Aorta (tissue), 5 donors: ENCODE data around the gene LY86. TPM values are rescaled to one million over a fixed set of nuclear protein-coding genes. Genes with fewer than 3 reads are reported as not detected.
A peak's percentile ranks its signal among the peaks of the same experiment; 100 is the strongest.
"Not testable (repeated sequence)": the region's sequence is repeated elsewhere in the genome, so short reads cannot be mapped to it uniquely, and the experiment has no call there.

Experiments used
- ATAC-seq: fragments of 200-7000 bp; cut with Tn5 transposase; one replicate; pipeline ENCODE4 v1.9.1; 2022; ENCODE audit warnings: moderate library complexity; ENCODE audit not compliant: low FRiP score
- DNase-seq, 2 donors: peaks; one replicate each; pipeline ENCODE4 v3.0.0-alpha.2; 2020
- H3K27ac ChIP-seq, 2 donors: one replicate each; pipeline ENCODE4 v1.5.1; 2013; ENCODE audit warnings: low read length in 2 of 2, mild to moderate bottlenecking in 2 of 2, moderate library complexity in 2 of 2, control low read depth in 1 of 2, inconsistent platforms in 1 of 2, low read depth in 1 of 2
- H3K27me3 ChIP-seq, 2 donors: one replicate each; pipeline ENCODE4 v1.6.1; 2013; ENCODE audit warnings: control low read depth in 1 of 2, low read length in 1 of 2, mild to moderate bottlenecking in 1 of 2, moderate library complexity in 1 of 2; ENCODE audit not compliant: insufficient read depth in 2 of 2, control insufficient read depth in 1 of 2
- H3K36me3 ChIP-seq, 2 donors: one replicate each; pipeline ENCODE4 v1.6.1; 2013; ENCODE audit warnings: control low read depth in 1 of 2, low read length in 1 of 2, mild to moderate bottlenecking in 1 of 2; ENCODE audit not compliant: insufficient read depth in 2 of 2, control insufficient read depth in 1 of 2
- H3K4me1 ChIP-seq, 2 donors: one replicate each; pipeline ENCODE4 v1.6.1; 2013; ENCODE audit warnings: low read length in 2 of 2, control low read depth in 1 of 2, mild to moderate bottlenecking in 1 of 2, moderate library complexity in 1 of 2; ENCODE audit not compliant: insufficient read depth in 2 of 2, control insufficient read depth in 1 of 2
- H3K4me3 ChIP-seq, 2 donors: one replicate each; pipeline ENCODE4 v1.5.1; 2013; ENCODE audit warnings: low read length in 2 of 2, control low read depth in 1 of 2, mild to moderate bottlenecking in 1 of 2
- H3K9me3 ChIP-seq: one replicate; pipeline ENCODE4 v1.6.1; 2013; ENCODE audit warnings: mild to moderate bottlenecking, low read length; ENCODE audit not compliant: control insufficient read depth
- WGBS, 2 donors: extraction: QIAGEN DNeasy Blood & Tissue Kit; methylation state at CpG; one replicate each; pipeline ENCODE4 v1.1.7; 2013; 5-methylcytosine and 5-hydroxymethylcytosine counted together
- intact Hi-C, 2 donors: fragments of 100-400 bp; cut with DNase I; formaldehyde crosslinking; loops; one replicate each; pipeline versions ENCODE4 v1.14.2 to v1.15.0; 2022
- polyA plus RNA-seq, 2 donors: library from polyadenylated mRNA; stranded (reverse); fragments of 200-250 nt; gene quantifications; one replicate each; pipeline ENCODE4 v1.2.3, GENCODE V29; 2013
- total RNA-seq, 2 donors: library from RNA; stranded (reverse); fragmentation: NEBNext Ultra II Directional; extraction: Animal tissue kit (Norgen Biotek cat#: 25700); gene quantifications; one replicate each; pipeline ENCODE4 v1.2.1, GENCODE V29; 2021
- donor health status: healthy with polysubstance abuse.
- donor health status: Bipolar disorder and iron deficiency.
- donor health status: DM: no; HTN: no; CAD: no.
- donor health status: DM: no; HTN: no; CAD: no.
- donor health status: DM: yes; HTN: yes; CAD: no.

Gene LY86
- total and polyA plus RNA-seq, 4 donors: 2.6 to 10.5 (median 3.9) TPM

GRCh38 chr6:6665555-6666243, 77.2 kb downstream of the LY86 start:
- H3K9me3 ChIP-seq: no peaks in the 10 kb centered on the region
- 72 to 73% methylated on average over 11 of the region's 11 CpGs for WGBS, 2 donors
- ATAC-seq: no peak

GRCh38 chr6:6670150-6670549, 81.6 kb downstream of the LY86 start:
- H3K36me3 ChIP-seq, H3K4me1 ChIP-seq, DNase-seq, H3K27ac ChIP-seq, H3K9me3 ChIP-seq, ATAC-seq, H3K4me3 ChIP-seq, H3K27me3 ChIP-seq: not testable (repeated sequence)
- intact Hi-C loops: loop anchor here (10.0 kb wide), 1 partner anchor 945 kb away; no protein-coding TSS in a partner anchor
- 85% methylated on average over 3 of the region's 3 CpGs for WGBS, 2 donors

More at GRCh38 chr6:6665555-6666243, 77.2 kb downstream of the LY86 start:
- H3K27me3 ChIP-seq: no peaks in the 10 kb centered on the region
- no peak for DNase-seq
- intact Hi-C loops: no loop called here
- no peaks in the 10 kb centered on the region for H3K4me1 ChIP-seq
- no peaks in the 10 kb centered on the region for H3K36me3 ChIP-seq
- H3K4me3 ChIP-seq: no peak overlapping the region
- H3K27ac ChIP-seq: no peak overlapping the region

DNA sequence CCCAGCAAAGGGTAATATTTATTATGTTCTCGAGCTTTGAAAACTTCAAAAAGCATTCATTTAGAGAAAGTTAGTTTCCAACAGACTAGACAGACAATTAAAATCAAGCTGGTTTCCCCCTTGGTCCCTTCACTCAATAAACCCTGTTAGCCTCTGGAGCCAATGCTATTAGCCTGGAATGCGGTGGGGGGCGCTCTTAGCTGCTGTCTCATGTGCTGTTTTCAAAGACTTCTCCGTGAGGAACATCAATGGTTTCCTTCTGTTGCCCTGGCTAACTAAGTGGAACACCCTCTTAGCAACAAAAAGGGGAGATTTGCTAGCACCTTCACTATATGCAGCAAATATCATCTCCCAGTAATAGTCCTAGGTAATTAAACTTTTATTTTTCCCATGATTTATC, 86.4 kb downstream of the LY86 start:
- Histone ChIP-seq H3K9me3 (no peaks in the 10 kb centered on the region), H3K27ac (no peak overlapping the region), H3K36me3 (no peaks in the 10 kb centered on the region), H3K4me3 (no peak overlapping the region), H3K27me3 (no peaks in the 10 kb centered on the region), H3K4me1 (no peaks in the 10 kb centered on the region)
- ATAC-seq (no peak), DNase-seq (no peak)
- 46 to 50% methylated on average over 4 of the region's 4 CpGs for WGBS, 2 donors
- intact Hi-C loops: loop anchor here (5.0 to 10.0 kb wide), 2 partner anchors 567 to 940 kb away; no protein-coding TSS in a partner anchor

GRCh38 chr6:6676910-6677441, 88.5 kb downstream of the LY86 start:
- Histone ChIP-seq H3K4me3 (no peak overlapping the region), H3K36me3 (no peaks in the 10 kb centered on the region), H3K4me1 (no peaks in the 10 kb centered on the region), H3K27me3 (no peaks in the 10 kb centered on the region), H3K9me3 (no peaks in the 10 kb centered on the region), H3K27ac (no peak overlapping the region)
- intact Hi-C loops: loop anchor here (5.0 to 10.0 kb wide), 2 partner anchors 565 to 938 kb away; no protein-coding TSS in a partner anchor
- peak; percentile 80 to 84 for DNase-seq
- WGBS, 2 donors: 22 to 25% methylated on average over 7 of the region's 7 CpGs
- peak; percentile 91 for ATAC-seq

GRCh38 chr6:6678185-6678671, 89.7 kb downstream of the LY86 start:
- 78 to 79% methylated on average over 12 of the region's 12 CpGs for WGBS, 2 donors
- Histone ChIP-seq H3K4me3 (no peak overlapping the region), H3K9me3 (no peaks in the 10 kb centered on the region), H3K27me3 (no peaks in the 10 kb centered on the region), H3K27ac (no peak overlapping the region), H3K36me3 (no peaks in the 10 kb centered on the region), H3K4me1 (no peaks in the 10 kb centered on the region)
- no peak for ATAC-seq
- intact Hi-C loops: loop anchor here (5.0 to 10.0 kb wide), 2 partner anchors 564 to 937 kb away; no protein-coding TSS in a partner anchor
- DNase-seq: no peak

- Histone ChIP-seq H3K36me3 (no peaks in the 10 kb centered on the region), H3K4me1 (no peaks in the 10 kb centered on the region), H3K27ac (no peak overlapping the region), H3K4me3 (no peak overlapping the region), H3K27me3 (no peaks in the 10 kb centered on the region), H3K9me3 (no peaks in the 10 kb centered on the region)
- ATAC-seq (no peak), DNase-seq (no peak)
- intact Hi-C loops: loop anchor here (5.0 to 10.0 kb wide), 2 partner anchors 563 to 936 kb away; no protein-coding TSS in a partner anchor
- 74 to 77% methylated on average over 11 of the region's 11 CpGs for WGBS, 2 donors
Measured at GRCh38 chr6:6678811-6679210, 90.3 kb downstream of the LY86 start.

GRCh38 chr6:6679633-6680032, 91.1 kb downstream of the LY86 start:
- ATAC-seq: no peak
- no peaks in the 10 kb centered on the region for H3K36me3 ChIP-seq
- no peak overlapping the region for H3K4me3 ChIP-seq
- no peaks in the 10 kb centered on the region for H3K4me1 ChIP-seq
- no peaks in the 10 kb centered on the region for H3K9me3 ChIP-seq
- WGBS, 2 donors: 81 to 82% methylated on average over 5 of the region's 5 CpGs
- no peak overlapping the region for H3K27ac ChIP-seq
- H3K27me3 ChIP-seq: no peaks in the 10 kb centered on the region
- no peak for DNase-seq
- intact Hi-C loops: loop anchor here (5.0 to 10.0 kb wide), 2 partner anchors 563 to 935 kb away; no protein-coding TSS in a partner anchor

DNA sequence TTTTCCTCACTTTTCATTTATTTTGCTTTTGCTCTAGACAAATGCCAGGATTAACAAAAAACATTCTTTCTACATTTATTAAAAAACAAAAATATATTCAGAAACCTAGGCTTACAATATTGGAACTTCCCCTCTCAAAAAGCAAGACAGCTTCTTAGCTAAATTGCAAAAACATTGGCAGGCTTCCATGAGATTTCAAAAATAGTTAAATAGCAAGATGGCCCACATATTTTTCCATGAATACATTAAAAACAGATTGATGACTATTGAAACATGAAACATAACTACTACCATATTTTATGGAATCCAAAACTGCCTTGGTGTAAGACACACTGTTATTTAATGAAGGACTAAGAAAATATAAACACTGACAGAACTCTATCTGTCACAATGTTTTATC, 92.0 kb downstream of the LY86 start:
- intact Hi-C loops: no loop called here

More for the DNA sequence above, 92.0 kb downstream of the LY86 start:
- no peak overlapping the region for H3K27ac ChIP-seq
- H3K4me1 ChIP-seq: no peaks in the 10 kb centered on the region
- no peaks in the 10 kb centered on the region for H3K27me3 ChIP-seq
- H3K9me3 ChIP-seq: no peaks in the 10 kb centered on the region
- no peaks in the 10 kb centered on the region for H3K36me3 ChIP-seq
- ATAC-seq (no peak), DNase-seq (no peak)
- H3K4me3 ChIP-seq: no peak overlapping the region
